ENCODE data around the gene USP4. TPM values are rescaled to one million over a fixed set of nuclear protein-coding genes. Genes with fewer than 3 reads are reported as not detected.
"Not testable (repeated sequence)": the region's sequence is repeated elsewhere in the genome, so short reads cannot be mapped to it uniquely, and the experiment has no call there.

Gene USP4
- total RNA-seq, 2 experiments from 2014 or later, result 94.3 to 95.2 TPM

GRCh38 chr3:49357443-49358216 lies 17.8 kb upstream of the USP4 start:
- Histone ChIP-seq H3K4me1 (ENCODE audit: insufficient read depth, low read length) (peaks cover 31% of the 10 kb centered on the region), H3K27ac (ENCODE audit: low read depth in 1 of 2, low read length in 2 of 2) (peak overlapping the region; percentile 56 to 78), H3K4me3 (ENCODE audit: low read length) (peak overlapping the region; percentile 86), H3K36me3 (ENCODE audit: insufficient read depth, low read length) (peaks cover 40% of the 10 kb centered on the region)
- not testable (repeated sequence) for H3K27me3 ChIP-seq (ENCODE audit: control insufficient read depth in 1 of 2, insufficient read depth in 2 of 2, low read length in 2 of 2); H3K27me3 Mint-ChIP-seq; H3K9me3 Mint-ChIP-seq; H3K9me3 ChIP-seq (ENCODE audit: control insufficient read depth in 1 of 2, insufficient read depth in 1 of 2, low read length in 2 of 2)
- H3K27ac Mint-ChIP-seq, result peak overlapping the region; percentile 92
- H3K36me3 Mint-ChIP-seq (ENCODE audit: low read depth), result peaks cover 54% of the 10 kb centered on the region
- peak overlapping the region; percentile 94 for H3K4me3 Mint-ChIP-seq
- H3K4me1 Mint-ChIP-seq (ENCODE audit: low read depth), result peaks cover 31% of the 10 kb centered on the region
- intact Hi-C loops (cut with DNase I, micrococcal nuclease), result loop anchor here (1.0 to 5.0 kb wide), 3 partner anchors 17 to 55 kb away; partner anchors contain the start of genes RHOA (in 2 of the 2), USP4 (in 2 of the 2) and TCTA (in 1 of the 2)
- peak; percentile 49 for ATAC-seq (ENCODE audit: poor library complexity)
- peak; percentile 16 to 72 (median 44) for DNase-seq
- CTCF ChIA-PET, result interaction anchor here (1.1 to 7.8 kb wide), 3 partner anchors 12 to 92 kb away, joined by 3 to 32 read pairs (median 3); partner anchors contain the start of gene USP4
- POLR2A ChIA-PET, result interaction anchor here (0.7 to 3.2 kb wide), 8 partner anchors 12 to 86 kb away, joined by 3 to 68 read pairs (median 4); partner anchors contain the start of genes NICN1, RHOA and USP4

- Mint-ChIP-seq H3K4me1 (ENCODE audit: low read depth) (peaks cover 31% of the 10 kb centered on the region), H3K4me3 (peak overlapping the region; percentile 94), H3K27ac (peak overlapping the region; percentile 92), H3K36me3 (ENCODE audit: low read depth) (peaks cover 49% of the 10 kb centered on the region)
- Histone ChIP-seq H3K36me3 (ENCODE audit: insufficient read depth, low read length) (peaks cover 34% of the 10 kb centered on the region), H3K4me3 (ENCODE audit: low read length) (peak overlapping the region; percentile 86), H3K27ac (ENCODE audit: low read depth in 1 of 2, low read length in 2 of 2) (peak overlapping the region; percentile 56 to 78), H3K4me1 (ENCODE audit: insufficient read depth, low read length) (peaks cover 36% of the 10 kb centered on the region)
- intact Hi-C loops (cut with DNase I, micrococcal nuclease), result loop anchor here in 1 of 2 experiments (5.0 kb wide), 1 partner anchor 55 kb away; the partner anchor contains the start of genes RHOA and TCTA
- ChIA-PET CTCF (interaction anchor here (0.6 to 7.8 kb wide), 3 partner anchors 17 to 92 kb away, joined by 3 to 32 read pairs (median 5); partner anchors contain the start of gene USP4), POLR2A (interaction anchor here (0.8 to 3.2 kb wide), 6 partner anchors 12 to 87 kb away, joined by 3 to 68 read pairs (median 4); partner anchors contain the start of genes NICN1 and USP4)
- not testable (repeated sequence) for H3K27me3 ChIP-seq (ENCODE audit: control insufficient read depth in 1 of 2, insufficient read depth in 2 of 2, low read length in 2 of 2); H3K27me3 Mint-ChIP-seq; H3K9me3 ChIP-seq (ENCODE audit: control insufficient read depth in 1 of 2, insufficient read depth in 1 of 2, low read length in 2 of 2); H3K9me3 Mint-ChIP-seq
- peak in 3 of 14 experiments; percentile 28 to 51 (median 47) for DNase-seq
- peak; percentile 33 for ATAC-seq (ENCODE audit: poor library complexity)
Measured at GRCh38 chr3:49357095-49357442, 17.2 kb upstream of the USP4 start.

- ChIA-PET POLR2A (interaction anchor here (2.5 kb wide), 1 partner anchor 13 kb away, joined by 19 read pairs; the partner anchor contains the start of gene USP4), CTCF (interaction anchor here (1.0 kb wide), 1 partner anchor 13 kb away, joined by 3 read pairs; the partner anchor contains the start of gene USP4)
- Mint-ChIP-seq H3K4me1 (ENCODE audit: low read depth) (peaks cover 24% of the 10 kb centered on the region), H3K4me3 (no peak overlapping the region), H3K27ac (no peak overlapping the region), H3K36me3 (ENCODE audit: low read depth) (peaks cover 12% of the 10 kb centered on the region), H3K27me3 (no peaks in the 10 kb centered on the region), H3K9me3 (no peaks in the 10 kb centered on the region)
- Histone ChIP-seq H3K27me3 (ENCODE audit: control insufficient read depth in 1 of 2, insufficient read depth in 2 of 2, low read length in 2 of 2) (no peaks in the 10 kb centered on the region), H3K9me3 (ENCODE audit: control insufficient read depth in 1 of 2, insufficient read depth in 1 of 2, low read length in 2 of 2) (no peaks in the 10 kb centered on the region), H3K36me3 (ENCODE audit: insufficient read depth, low read length) (peaks cover 6% of the 10 kb centered on the region), H3K4me3 (ENCODE audit: low read length) (no peak overlapping the region), H3K4me1 (ENCODE audit: insufficient read depth, low read length) (peaks cover 32% of the 10 kb centered on the region), H3K27ac (ENCODE audit: low read depth in 1 of 2, low read length in 2 of 2) (no peak overlapping the region)
- TF ChIP-seq CTCF (IDR thresholded peaks at IDR 0.05), result no peak
- DNase-seq, result no peak
- ATAC-seq (ENCODE audit: poor library complexity), result no peak
- intact Hi-C loops (cut with DNase I, micrococcal nuclease), result no loop called here
Measured at GRCh38 chr3:49352890-49353421, 13.1 kb upstream of the USP4 start.

- H3K27ac ChIP-seq (ENCODE audit: low read depth in 1 of 2, low read length in 2 of 2), result no peak overlapping the region
- TF ChIP-seq CTCF (IDR thresholded peaks at IDR 0.05), result no peak
- no peaks in the 10 kb centered on the region for H3K27me3 Mint-ChIP-seq
- peak in 2 of 14 experiments; percentile 31 to 47 for DNase-seq
- CTCF ChIA-PET, result interaction anchor here (1.2 kb wide), 1 partner anchor 12 kb away, joined by 4 read pairs; no protein-coding TSS in a partner anchor
- no peak overlapping the region for H3K4me3 Mint-ChIP-seq
- H3K9me3 Mint-ChIP-seq, result no peaks in the 10 kb centered on the region
- H3K27ac Mint-ChIP-seq, result peak overlapping the region; percentile 69
- H3K4me1 ChIP-seq (ENCODE audit: insufficient read depth, low read length), result peaks cover 28% of the 10 kb centered on the region
- H3K9me3 ChIP-seq (ENCODE audit: control insufficient read depth in 1 of 2, insufficient read depth in 1 of 2, low read length in 2 of 2), result no peaks in the 10 kb centered on the region
- intact Hi-C loops (cut with DNase I, micrococcal nuclease), result no loop called here
- peaks cover 19% of the 10 kb centered on the region for H3K4me1 Mint-ChIP-seq (ENCODE audit: low read depth)
- no peaks in the 10 kb centered on the region for H3K27me3 ChIP-seq (ENCODE audit: control insufficient read depth in 1 of 2, insufficient read depth in 2 of 2, low read length in 2 of 2)
- peaks cover 8% of the 10 kb centered on the region for H3K36me3 Mint-ChIP-seq (ENCODE audit: low read depth)
- no peak overlapping the region for H3K4me3 ChIP-seq (ENCODE audit: low read length)
- ATAC-seq (ENCODE audit: poor library complexity), result no peak
- peaks cover 6% of the 10 kb centered on the region for H3K36me3 ChIP-seq (ENCODE audit: insufficient read depth, low read length)
- POLR2A ChIA-PET, result interaction anchor here (2.5 kb wide), 1 partner anchor 12 kb away, joined by 19 read pairs; the partner anchor contains the start of gene USP4
Measured at GRCh38 chr3:49352281-49352680, 12.4 kb upstream of the USP4 start.

Measured in CD4-positive, alpha-beta T cell (primary cell).